GM15510 (cell line): ENCODE data around the gene MRPL1.

Experiments
- POLR2A ChIP-seq: IDR thresholded peaks from 3 replicates; pipeline ENCODE4 v1.6.1; 2011; ENCODE audit warnings: borderline replicate concordance; ENCODE audit not compliant: insufficient read length; ENCODE audit errors: extremely low read depth

Gene MRPL1

GRCh38 chr4:77862478-77863216 lies at the start of gene MRPL1:
MRPL1 (plus strand) TSS chr4:77862830; CDS start chr4:77862849, 19 bp downstream.
- peak; percentile 84 for TF ChIP-seq POLR2A

- no peak for TF ChIP-seq POLR2A
Measured at GRCh38 chr4:77815636-77816035, 47.0 kb upstream of the MRPL1 start.

- no peak for TF ChIP-seq POLR2A
Measured at GRCh38 chr4:77816546-77816945, 46.1 kb upstream of the MRPL1 start.

GRCh38 chr4:77817304-77818072 lies 45.1 kb upstream of the MRPL1 start:
- no peak for TF ChIP-seq POLR2A

GRCh38 chr4:77818073-77818601 lies 44.5 kb upstream of the MRPL1 start:
- no peak for TF ChIP-seq POLR2A

GRCh38 chr4:77818602-77819403 lies 43.8 kb upstream of the MRPL1 start, which contains the start of gene CNOT6L:
CNOT6L (minus strand) TSS chr4:77819368; CDS start chr4:77819308, 60 bp downstream.
- peak; percentile 46 for TF ChIP-seq POLR2A

- peak; percentile 12 for TF ChIP-seq POLR2A
Measured at GRCh38 chr4:77819404-77819842, 43.2 kb upstream of the MRPL1 start.

GRCh38 chr4:77819843-77820648 lies 42.6 kb upstream of the MRPL1 start:
- peak; percentile 76 for TF ChIP-seq POLR2A

GRCh38 chr4:77820649-77821561 lies 41.7 kb upstream of the MRPL1 start:
- no peak for TF ChIP-seq POLR2A

- no peak for TF ChIP-seq POLR2A
Measured at GRCh38 chr4:77821775-77822174, 40.9 kb upstream of the MRPL1 start.

- TF ChIP-seq POLR2A: no peak
Measured at GRCh38 chr4:77826275-77826674, 36.4 kb upstream of the MRPL1 start.

GRCh38 chr4:77827343-77827742 lies 35.3 kb upstream of the MRPL1 start:
- TF ChIP-seq POLR2A: no peak
